AG04449 (cell line): ENCODE data around the gene CPEB2.

ENCODE experiments used
- CTCF ChIA-PET: fragments of 350-600 bp; formaldehyde crosslinking; extraction: SDS; loops from one replicate; lab custom pipeline; 2021; ENCODE audit warnings: antibody characterized with exemption; lab: Yijun Ruan, JAX
- POLR2A ChIA-PET: fragments of 400-600, 350-600 bp; formaldehyde crosslinking; extraction: SDS; loops from one replicate; lab custom pipeline; 2020; ENCODE audit warnings: antibody characterized with exemption, inconsistent platforms; lab: Yijun Ruan, JAX
- DNase-seq: peaks from one replicate; pipeline ENCODE4 v3.0.0-alpha.2; 2010; ENCODE audit warnings: low read depth, low spot score
- H3K4me3 ChIP-seq: 2 replicates; pipeline ENCODE4 v1.5.1; 2011; ENCODE audit warnings: low read depth, mild to moderate bottlenecking, control low read depth, low read length
- TF ChIP-seq, protein P1 (sequence below): IDR thresholded peaks from one replicate; pipeline ENCODE4 v1.5.1; 2011; ENCODE audit warnings: mild to moderate bottlenecking, moderate library complexity, low read length, control low read depth, inconsistent platforms; ENCODE audit not compliant: insufficient read depth; ENCODE audit errors: missing control alignments

The CPEB2 gene

DNA sequence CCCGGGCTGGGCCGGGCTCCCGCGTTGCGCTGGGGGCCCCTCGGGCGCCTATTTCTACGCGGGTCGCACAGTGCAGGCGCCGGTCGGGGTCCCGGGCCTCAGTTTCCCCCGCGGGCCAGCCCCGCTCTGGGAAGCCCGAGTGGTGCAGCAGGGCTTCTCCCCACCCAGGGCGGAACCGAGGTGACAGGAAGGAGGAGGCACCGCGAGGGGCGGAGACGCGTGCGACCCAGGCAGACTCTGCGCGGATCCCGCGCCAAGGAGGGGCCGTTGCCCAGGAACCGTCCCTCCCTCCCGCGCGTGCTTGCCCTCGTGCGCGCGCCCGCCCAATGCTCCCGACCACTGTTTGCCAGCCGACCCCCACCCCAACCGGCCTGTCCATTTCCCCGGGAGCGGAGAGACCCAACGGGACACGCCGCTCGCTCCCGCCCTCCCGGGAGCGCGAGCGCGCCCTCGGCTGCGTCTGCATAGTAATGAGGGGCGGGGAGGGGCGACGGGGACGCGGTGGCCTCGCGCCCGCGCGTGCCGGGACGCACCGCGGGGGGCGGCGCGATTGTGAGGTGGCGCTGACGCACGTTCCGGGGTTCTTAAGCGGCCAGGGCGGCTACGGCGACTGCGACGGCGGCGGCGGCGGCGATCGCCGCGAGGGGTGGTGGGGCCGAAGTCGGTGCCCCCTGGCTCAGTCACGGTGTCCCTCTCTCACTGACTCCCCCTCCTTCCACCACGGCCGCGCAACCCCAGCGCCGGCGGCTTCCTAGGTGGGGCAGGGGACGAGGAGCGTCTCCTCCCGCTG is at the start of gene CPEB2:
Gene CPEB2, plus strand, starts transcription at position 613 of the 790 bp plus-strand sequence. CDS start 193 bp downstream, outside the sequence.
- DNase-seq, result peak; percentile 59
- TF ChIP-seq, protein P1, sequence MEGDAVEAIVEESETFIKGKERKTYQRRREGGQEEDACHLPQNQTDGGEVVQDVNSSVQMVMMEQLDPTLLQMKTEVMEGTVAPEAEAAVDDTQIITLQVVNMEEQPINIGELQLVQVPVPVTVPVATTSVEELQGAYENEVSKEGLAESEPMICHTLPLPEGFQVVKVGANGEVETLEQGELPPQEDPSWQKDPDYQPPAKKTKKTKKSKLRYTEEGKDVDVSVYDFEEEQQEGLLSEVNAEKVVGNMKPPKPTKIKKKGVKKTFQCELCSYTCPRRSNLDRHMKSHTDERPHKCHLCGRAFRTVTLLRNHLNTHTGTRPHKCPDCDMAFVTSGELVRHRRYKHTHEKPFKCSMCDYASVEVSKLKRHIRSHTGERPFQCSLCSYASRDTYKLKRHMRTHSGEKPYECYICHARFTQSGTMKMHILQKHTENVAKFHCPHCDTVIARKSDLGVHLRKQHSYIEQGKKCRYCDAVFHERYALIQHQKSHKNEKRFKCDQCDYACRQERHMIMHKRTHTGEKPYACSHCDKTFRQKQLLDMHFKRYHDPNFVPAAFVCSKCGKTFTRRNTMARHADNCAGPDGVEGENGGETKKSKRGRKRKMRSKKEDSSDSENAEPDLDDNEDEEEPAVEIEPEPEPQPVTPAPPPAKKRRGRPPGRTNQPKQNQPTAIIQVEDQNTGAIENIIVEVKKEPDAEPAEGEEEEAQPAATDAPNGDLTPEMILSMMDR, result no peak
- ChIA-PET POLR2A (interaction anchor here (0.9 to 1.3 kb wide), 7 partner anchors 31 to 1360 kb away, joined by 3 to 9 read pairs (median 3); no protein-coding TSS in a partner anchor), CTCF (interaction anchor here (1.8 to 3.2 kb wide), 3 partner anchors 1345 to 1348 kb away, joined by 8 to 12 read pairs (median 11); no protein-coding TSS in a partner anchor)
- peak within 1 kb of the TSS; percentile 82 for H3K4me3 ChIP-seq

DNA sequence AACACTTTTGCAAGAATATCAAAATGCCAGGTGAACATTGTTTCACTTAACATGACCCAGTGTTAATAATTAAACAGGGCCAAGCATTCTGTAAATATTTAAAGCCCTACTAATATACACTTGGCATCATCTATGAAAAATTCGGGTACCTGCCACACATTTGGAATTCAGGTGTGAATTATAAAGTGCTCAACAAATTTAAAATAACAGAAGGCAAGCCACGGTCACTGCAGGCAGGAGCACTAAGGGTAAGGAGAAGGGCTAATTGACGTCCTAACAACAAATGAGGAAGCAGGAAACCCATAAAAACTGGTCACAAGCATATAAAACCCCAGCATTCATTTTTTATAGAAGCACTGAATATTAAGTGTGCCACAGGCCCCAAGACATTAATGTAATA is 43.8 kb upstream of the CPEB2 start:
- DNase-seq, result no peak
- POLR2A ChIA-PET, result no interaction called here
- no peak overlapping the region for H3K4me3 ChIP-seq
- TF ChIP-seq, protein P1, result no peak
- CTCF ChIA-PET, result no interaction called here

DNA sequence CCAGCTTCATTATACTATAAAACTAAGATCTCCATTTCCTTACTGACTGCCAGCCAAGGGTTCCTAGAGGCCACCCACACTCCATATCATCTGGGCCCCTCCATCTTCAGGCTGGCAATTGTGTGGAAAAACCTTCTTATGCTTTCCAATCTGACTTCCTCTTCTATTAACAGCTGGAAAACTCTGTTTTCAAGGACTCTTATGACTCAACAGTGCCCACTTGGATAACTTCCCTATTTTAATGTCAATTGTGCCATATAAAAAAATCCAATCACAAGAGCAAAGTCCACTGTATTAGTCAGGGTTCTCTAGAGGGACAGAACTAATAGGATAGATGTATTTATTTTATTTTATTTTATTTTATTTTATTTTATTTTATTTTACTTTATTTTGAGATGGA is 41.0 kb upstream of the CPEB2 start:
- ChIA-PET POLR2A (no interaction called here), CTCF (no interaction called here)
- DNase-seq, result no peak
- no peak overlapping the region for H3K4me3 ChIP-seq
- TF ChIP-seq, protein P1, result no peak

DNA sequence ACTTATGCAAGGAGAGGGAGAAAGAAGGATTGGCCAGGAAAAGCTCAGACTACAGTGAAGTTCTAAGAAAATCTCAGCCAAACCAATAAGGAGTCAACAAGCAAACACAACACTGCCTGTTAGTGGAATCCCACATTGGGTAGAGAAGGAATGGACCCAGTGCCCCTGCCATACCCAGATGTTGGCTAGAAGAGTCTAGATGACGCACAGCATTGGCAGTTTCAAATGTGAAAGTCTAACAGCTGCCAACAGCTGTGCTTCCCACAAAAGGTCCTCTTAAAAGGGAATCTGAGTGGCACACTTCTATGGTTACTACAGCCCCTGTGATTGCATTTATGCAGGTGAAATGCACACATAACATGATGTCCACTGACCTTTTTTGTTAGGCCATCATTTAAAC is 37.2 kb upstream of the CPEB2 start:
- ChIA-PET CTCF (no interaction called here), POLR2A (no interaction called here)
- no peak for DNase-seq
- TF ChIP-seq, protein P1, result no peak
- no peak overlapping the region for H3K4me3 ChIP-seq

DNA sequence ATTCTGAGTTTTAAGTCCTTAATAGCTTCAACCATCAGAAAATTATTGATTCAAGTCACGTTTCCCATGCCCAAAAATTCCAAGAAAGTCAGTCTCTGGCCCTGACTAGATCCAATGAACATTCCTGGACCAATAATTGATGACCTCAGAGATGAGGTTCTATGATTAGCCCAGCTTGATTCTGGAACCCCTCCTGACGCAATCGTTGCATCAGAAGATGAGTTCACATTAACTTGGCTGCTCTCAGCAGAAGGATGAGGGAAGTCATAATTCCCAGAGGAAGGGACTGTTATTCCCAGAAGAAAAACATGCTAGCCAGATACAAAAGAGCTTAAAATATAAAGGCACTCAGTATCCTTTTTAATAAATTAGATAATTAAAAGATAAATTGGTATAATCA is 34.3 kb upstream of the CPEB2 start:
- no peak for DNase-seq
- H3K4me3 ChIP-seq, result no peak overlapping the region
- ChIA-PET POLR2A (no interaction called here), CTCF (no interaction called here)
- TF ChIP-seq, protein P1, result no peak

DNA sequence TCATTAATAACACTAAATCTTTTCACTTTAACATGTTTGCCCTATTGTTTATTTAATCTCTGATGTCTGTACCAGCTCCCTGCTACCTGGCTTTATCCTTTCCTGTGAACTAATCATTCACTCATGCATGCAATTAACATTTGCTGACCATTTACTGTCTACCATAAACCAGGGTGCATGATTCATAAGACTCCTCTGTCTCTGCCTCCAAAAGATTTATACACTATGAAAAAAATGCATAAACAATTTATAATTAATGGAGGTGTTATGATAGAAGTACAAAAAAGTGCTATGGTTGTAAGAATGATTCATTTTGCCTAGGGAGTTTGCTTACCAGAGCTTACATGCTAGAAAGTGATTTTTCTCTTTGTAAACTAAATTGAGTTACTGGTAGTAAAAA is 24.5 kb upstream of the CPEB2 start:
- ChIA-PET CTCF (no interaction called here), POLR2A (no interaction called here)
- no peak for DNase-seq
- no peak overlapping the region for H3K4me3 ChIP-seq
- TF ChIP-seq, protein P1, result no peak
